Heart left ventricle (tissue), 16 donors: ENCODE data around the gene GLP1R. TPM values are rescaled to one million over a fixed set of nuclear protein-coding genes. Genes with fewer than 3 reads are reported as not detected.

ENCODE experiments used
- ATAC-seq, 4 donors: fragments of 200-7000 bp; cut with Tn5 transposase; one replicate each; pipeline ENCODE4 v1.9.1; 2020 to 2022; ENCODE audit warnings: moderate library complexity in 4 of 4, mild to moderate bottlenecking in 3 of 4, moderate number of reproducible peaks in 1 of 4
- DNase-seq, 5 donors: peaks; one replicate each; pipeline ENCODE4 v3.0.0-alpha.2; 2020
- H3K27ac ChIP-seq, 12 donors: fragments of 200-600 bp; sonication (generic) in 4 of 12; one replicate each; pipeline versions ENCODE4 v1.5.0 to v1.8.0; 2016 to 2022; ENCODE audit warnings: mild to moderate bottlenecking in 2 of 12
- H3K27me3 ChIP-seq, 9 donors: fragments of 200-600 bp; sonication (generic) in 2 of 9; one replicate each; pipeline versions ENCODE4 v1.5.1 to v1.8.0; 2016 to 2022; ENCODE audit warnings: mild to moderate bottlenecking in 3 of 9
- H3K36me3 ChIP-seq, 9 donors: fragments of 200-600 bp; sonication (generic) in 2 of 9; one replicate each; pipeline versions ENCODE4 v1.5.0 to v1.8.0; 2018 to 2022; ENCODE audit warnings: mild to moderate bottlenecking in 2 of 9
- H3K4me1 ChIP-seq, 12 donors: fragments of 200-600 bp; sonication (generic) in 4 of 12; one replicate each; pipeline versions ENCODE4 v1.5.0 to v1.8.0; 2016 to 2022; ENCODE audit warnings: mild to moderate bottlenecking in 3 of 12
- H3K4me3 ChIP-seq, 12 donors: fragments of 200-600 bp; sonication (generic) in 4 of 12; one replicate each; pipeline versions ENCODE4 v1.5.0 to v1.8.0; 2017 to 2022; ENCODE audit warnings: mild to moderate bottlenecking in 9 of 12, moderate library complexity in 4 of 12
- H3K9me3 ChIP-seq, 12 donors: fragments of 200-600 bp; sonication (generic) in 4 of 12; one replicate each; pipeline versions ENCODE4 v1.5.0 to v1.8.0; 2016 to 2022; ENCODE audit warnings: mild to moderate bottlenecking in 1 of 12
- CTCF ChIP-seq, 12 donors: fragments of 200-600 bp; sonication (generic) in 4 of 12; IDR thresholded peaks; one replicate each; pipeline versions ENCODE4 v1.5.0 to v1.8.0; 2018 to 2022; ENCODE audit warnings: antibody characterized with exemption in 12 of 12, mild to moderate bottlenecking in 5 of 12
- POLR2A ChIP-seq, 2 donors: fragments of 450-650 bp; IDR thresholded peaks; one replicate each; pipeline ENCODE4 v1.6.1; 2017; ENCODE audit warnings: antibody characterized with exemption in 2 of 2, mild to moderate bottlenecking in 2 of 2, moderate library complexity in 2 of 2
- WGBS, 4 donors: extraction: QIAGEN DNeasy Blood & Tissue Kit in 2 of 4; methylation state at CpG; one replicate each; pipeline versions ENCODE4 v1.1.5 to v1.1.7; 2013 to 2018; 5-methylcytosine and 5-hydroxymethylcytosine counted together
- intact Hi-C, 10 donors: fragments of 100-400 bp; cut with DNase I; formaldehyde crosslinking; loops; one replicate each; pipeline versions ENCODE4 v1.11.1 to v1.14.2; 2022
- polyA plus RNA-seq, 2 donors: library from polyadenylated mRNA; stranded (reverse); fragments of 200-250 nt; gene quantifications; one replicate each; pipeline ENCODE4 v1.2.3, GENCODE V29; 2013
- total RNA-seq, 9 donors: library from RNA; depleted of rRNA in 2 of 9; stranded (reverse); fragments of >200 nt in 2 of 9; fragmentation: NEBNext Ultra II Directional in 3 of 9; extraction: Animal tissue kit (Norgen Biotek cat#: 25700) in 3 of 9; gene quantifications; one replicate each; pipeline versions ENCODE4 v1.1.0 to v1.2.4, GENCODE V29; 2016 to 2023
- donor health status: ischemic (EF 13 %, LVEDD 7.1; RV severe dilation, severe dysfunction).
- donor health status: healthy with polysubstance abuse.
- donor health status: DM: no; HTN: yes; CAD: no.
- donor health status: DM: no; HTN: no; CAD: no.
- donor health status: ischemic (EF 25% LVEDD 6.9; RV normal size, moderate dysfunction).
- donor health status: ischemic (EF 25% LVEDD 5.7; RV mildly dilated, moderate dysfunction).
- donor health status: healthy.
- donor health status: DM: yes; HTN: yes; CAD: no.
- donor health status: ischemic (EF 35%, LVEDD 5.7; RV mildly dilated, moderate dysfunction).
- donor health status: nonischemic (EF 11% LVEDD 7.7; RV severe dilation, severe dysfunction).
- donor health status: DM: yes; HTN: yes; CAD: no.
- donor health status: PGD.
- donor health status: ischemic (EF 29% LVEDD 5.4; RV normal size, mild dysfunction).
- donor health status: nonischemic (EF 23%, LVEDD 6.1; RV moderate dilation, normal function).

GLP1R gene
- total and polyA plus RNA-seq, 11 donors = 0.25 to 6.4 (median 1.6) TPM

GRCh38 chr6:39100358-39100757, 51.8 kb downstream of the GLP1R start:
- WGBS, 4 donors = 68 to 88% (median 80%) methylated on average over 3 of the region's 3 CpGs
- intact Hi-C loops = loop anchor here in 3 of 10 donors (10.0 kb wide), 3 partner anchors 106 to 794 kb away; no protein-coding TSS in a partner anchor
- TF ChIP-seq POLR2A (IDR thresholded peaks at IDR 0.05) (no peak), CTCF (IDR thresholded peaks at IDR 0.05) (no peak)

GRCh38 chr6:39102071-39102820, 53.7 kb downstream of the GLP1R start:
- peaks cover 0 to 21% (median 10%) of the 10 kb centered on the region in 9 donors for H3K36me3 ChIP-seq
- 47 to 58% (median 53%) methylated on average over 12 of the region's 12 CpGs for WGBS, 4 donors
- ATAC-seq (peak in 2 of 4 donors; percentile 41 to 65), DNase-seq (no peak)
- intact Hi-C loops = loop anchor here in 3 of 10 donors (10.0 kb wide), 3 partner anchors 107 to 793 kb away; no protein-coding TSS in a partner anchor
- H3K4me1 ChIP-seq = peaks cover 0 to 5% (median 0%) of the 10 kb centered on the region in 12 donors
- TF ChIP-seq POLR2A (IDR thresholded peaks at IDR 0.05) (no peak), CTCF (IDR thresholded peaks at IDR 0.05) (peak in 7 of 12 donors; percentile 22 to 41 (median 27))
- no peaks in the 10 kb centered on the region for H3K9me3 ChIP-seq
- no peaks in the 10 kb centered on the region for H3K27me3 ChIP-seq
- H3K4me3 ChIP-seq = no peak overlapping the region
- no peak overlapping the region for H3K27ac ChIP-seq

More at GRCh38 chr6:39100358-39100757, 51.8 kb downstream of the GLP1R start:
- no peak overlapping the region for H3K27ac ChIP-seq
- peaks cover 0 to 4% (median 0%) of the 10 kb centered on the region in 12 donors for H3K4me1 ChIP-seq
- no peak overlapping the region for H3K4me3 ChIP-seq
- ATAC-seq (no peak), DNase-seq (no peak)
- peaks cover 0 to 17% (median 6%) of the 10 kb centered on the region in 9 donors for H3K36me3 ChIP-seq
- H3K27me3 ChIP-seq = no peaks in the 10 kb centered on the region
- no peaks in the 10 kb centered on the region for H3K9me3 ChIP-seq

GRCh38 chr6:39102821-39103136, 54.2 kb downstream of the GLP1R start:
- no peak for DNase-seq
- ATAC-seq = no peak
- Histone ChIP-seq H3K36me3 (peaks cover 0 to 21% (median 10%) of the 10 kb centered on the region in 9 donors), H3K27me3 (no peaks in the 10 kb centered on the region), H3K9me3 (no peaks in the 10 kb centered on the region), H3K27ac (no peak overlapping the region), H3K4me3 (no peak overlapping the region), H3K4me1 (peaks cover 0 to 5% (median 0%) of the 10 kb centered on the region in 12 donors)
- 93 to 97% (median 95%) methylated on average over 1 of the region's 1 CpG for WGBS, 4 donors
- TF ChIP-seq CTCF (IDR thresholded peaks at IDR 0.05) (no peak), POLR2A (IDR thresholded peaks at IDR 0.05) (no peak)
- intact Hi-C loops = loop anchor here in 3 of 10 donors (10.0 kb wide), 3 partner anchors 108 to 792 kb away; no protein-coding TSS in a partner anchor

- Histone ChIP-seq H3K36me3 (peaks cover 0 to 28% (median 17%) of the 10 kb centered on the region in 9 donors), H3K4me3 (no peak overlapping the region), H3K27me3 (no peaks in the 10 kb centered on the region), H3K27ac (no peak overlapping the region), H3K9me3 (no peaks in the 10 kb centered on the region), H3K4me1 (peaks cover 0 to 10% (median 0%) of the 10 kb centered on the region in 12 donors)
- intact Hi-C loops = loop anchor here in 3 of 10 donors (10.0 kb wide), 3 partner anchors 110 to 790 kb away; no protein-coding TSS in a partner anchor
- TF ChIP-seq CTCF (IDR thresholded peaks at IDR 0.05) (no peak), POLR2A (IDR thresholded peaks at IDR 0.05) (no peak)
- DNase-seq (no peak), ATAC-seq (no peak)
- WGBS, 4 donors = 71 to 78% (median 74%) methylated on average over 4 of the region's 4 CpGs
These were observed 55.9 kb downstream of the GLP1R start for GRCh38 chr6:39104528-39104927.
